NCI-H2196 treated with DMSO at 0.1 percent for 48 hours (cell line): ENCODE measurements around the gene HEYL.

Experiments
- DNase-seq: peaks from one replicate; lab custom pipeline; 2025; ENCODE audit not compliant: unreplicated experiment; lab: John Stamatoyannopoulos, UW

Gene HEYL

GRCh38 chr1:39639305-39640130, at the start of gene HEYL:
Gene HEYL (minus strand): TSS chr1:39639643. CDS start chr1:39639625, 18 bp downstream.
- DNase-seq, result peak; percentile 81

DNA sequence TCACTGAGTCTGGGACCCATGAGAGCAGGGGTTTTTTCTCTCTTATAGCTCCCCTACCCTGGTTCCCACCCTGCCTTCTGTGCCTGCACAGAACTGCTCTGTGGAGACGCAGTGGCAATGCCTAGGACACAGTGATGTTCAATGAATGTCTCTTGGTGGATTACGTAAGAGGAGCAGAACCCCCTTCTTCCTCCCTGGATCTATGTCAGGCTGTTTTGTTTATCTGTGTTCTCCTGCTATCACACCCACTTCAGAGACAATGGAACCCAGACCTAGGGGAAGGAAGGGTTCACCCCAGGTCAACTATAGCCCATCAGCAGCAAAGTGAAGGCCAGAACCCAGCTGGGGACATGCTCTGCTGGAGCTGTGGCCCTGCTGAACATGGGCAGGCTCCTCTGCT, 49.8 kb upstream of the HEYL start:
- no peak for DNase-seq

DNA sequence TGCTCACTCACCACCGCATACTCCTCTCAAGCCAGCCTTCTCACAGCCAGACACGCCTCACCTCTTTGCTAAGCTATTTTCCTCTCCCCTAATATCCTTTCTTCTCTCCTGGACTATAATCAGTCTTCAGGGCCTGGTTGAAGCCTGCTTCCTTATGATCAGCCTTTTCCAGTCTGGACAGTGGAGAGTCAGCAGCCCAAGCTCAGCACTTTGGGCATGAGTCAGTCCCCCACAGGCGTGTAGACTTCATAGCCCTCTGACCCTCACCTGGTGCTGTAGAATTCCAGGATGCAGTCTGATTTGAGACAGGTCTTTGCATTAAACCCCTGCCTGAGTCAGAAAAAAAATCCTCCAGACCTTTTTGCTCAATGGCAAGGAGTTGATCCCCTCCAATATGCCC, 49.3 kb upstream of the HEYL start:
- no peak for DNase-seq

DNA sequence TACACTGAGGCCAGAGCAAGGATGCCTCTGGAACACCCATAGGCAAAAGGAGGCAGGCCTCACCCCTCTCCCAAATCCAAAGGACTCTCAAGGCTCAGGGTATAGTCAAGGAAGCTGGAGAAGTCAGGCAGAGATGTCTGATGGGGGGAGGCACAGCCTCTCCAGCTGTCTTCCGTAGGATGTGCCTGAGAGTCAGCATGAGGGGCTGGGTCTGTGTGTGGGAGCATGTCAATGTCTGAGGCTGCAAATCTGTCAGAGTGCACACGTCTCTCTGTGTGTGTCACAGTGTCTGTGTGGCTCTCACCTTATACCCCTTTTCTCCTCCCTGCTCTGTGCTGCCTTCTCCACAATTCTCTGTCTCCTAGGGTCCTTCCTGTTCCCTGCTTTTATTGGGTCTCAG, 47.8 kb upstream of the HEYL start:
- no peak for DNase-seq

DNA sequence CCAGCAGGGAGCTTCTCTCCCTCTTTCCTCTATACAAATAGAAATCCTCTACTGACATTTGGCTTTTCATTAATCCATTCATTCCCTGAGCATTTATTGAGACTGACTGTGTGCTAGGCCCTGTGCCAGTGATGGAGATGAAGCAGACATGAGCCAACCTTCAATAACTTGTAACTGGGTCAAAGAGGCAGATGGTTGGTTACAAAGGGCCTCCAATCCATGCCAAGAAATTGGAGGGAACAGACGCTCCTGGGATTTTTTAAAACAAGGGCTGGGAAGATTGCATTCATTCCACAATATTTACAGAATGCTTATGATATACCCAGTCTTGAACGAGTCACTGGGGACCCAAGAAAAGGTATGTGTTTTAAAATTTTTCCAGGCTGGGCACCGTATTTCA, 45.6 kb upstream of the HEYL start:
- DNase-seq, result no peak

DNA sequence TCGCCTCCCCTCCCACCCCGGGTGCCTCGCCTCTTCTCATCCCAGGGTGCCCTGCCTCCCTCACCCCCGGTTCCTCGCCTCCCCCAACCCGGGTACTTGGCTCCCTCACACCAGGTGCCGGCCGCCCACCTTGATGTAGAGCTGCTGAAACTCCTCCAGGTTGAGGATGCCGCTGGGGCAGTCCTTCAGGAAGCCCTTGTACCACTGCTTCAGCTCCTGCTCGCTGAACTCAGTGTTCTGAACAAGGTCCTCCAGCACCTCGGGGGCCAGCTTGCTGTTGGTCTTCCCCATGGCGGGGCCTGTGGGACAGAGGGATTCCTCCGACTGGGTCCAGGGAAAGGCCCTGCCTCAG, 44.8 kb upstream of the HEYL start:
- no peak for DNase-seq

GRCh38 chr1:39683591-39684312, 44.3 kb upstream of the HEYL start:
- no peak for DNase-seq

DNA sequence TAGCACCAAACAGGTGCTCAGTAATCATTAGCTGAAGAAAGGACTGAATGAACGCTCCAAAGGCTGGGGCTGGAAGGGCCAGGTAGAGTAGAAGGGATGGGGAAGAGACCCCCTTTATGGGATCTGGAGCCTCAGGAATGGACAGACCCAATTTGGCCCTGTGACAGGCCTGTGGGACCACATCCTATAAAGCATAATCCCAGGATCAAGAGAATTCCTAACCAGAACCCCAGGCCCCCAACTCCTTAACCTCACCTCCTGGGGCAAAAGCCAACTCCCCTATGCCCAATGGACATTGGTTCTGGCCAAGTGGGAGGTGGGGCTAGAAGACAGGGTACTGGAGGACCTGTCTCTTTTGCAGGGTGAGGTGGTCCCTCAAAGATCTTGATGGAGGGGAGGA, 42.6 kb upstream of the HEYL start:
- DNase-seq, result no peak

- no peak for DNase-seq
Measured at GRCh38 chr1:39681294-39681693, 41.9 kb upstream of the HEYL start.

DNA sequence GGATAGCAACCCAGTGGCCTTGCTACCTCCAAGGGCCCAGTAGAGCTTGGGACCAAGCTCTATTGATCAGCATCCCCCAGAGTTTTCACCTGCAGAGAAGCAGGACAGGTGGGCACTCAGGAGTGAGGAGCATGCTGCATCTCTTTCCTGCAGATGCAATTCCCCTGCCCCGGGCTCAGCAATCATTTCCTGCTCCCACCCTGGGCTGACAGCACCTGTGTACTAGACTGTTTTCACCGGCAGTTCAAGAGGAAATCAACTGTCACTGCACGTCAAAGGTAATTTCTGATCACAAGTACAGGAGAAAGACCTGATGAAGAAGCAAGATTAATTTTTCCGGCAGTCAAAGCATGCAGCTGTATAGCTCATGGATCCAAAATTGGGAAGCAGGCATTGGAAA, 41.3 kb upstream of the HEYL start:
- DNase-seq, result no peak

- no peak for DNase-seq
Measured at GRCh38 chr1:39679821-39680220, 40.4 kb upstream of the HEYL start.

GRCh38 chr1:39678889-39679288, 39.4 kb upstream of the HEYL start:
- no peak for DNase-seq

DNA sequence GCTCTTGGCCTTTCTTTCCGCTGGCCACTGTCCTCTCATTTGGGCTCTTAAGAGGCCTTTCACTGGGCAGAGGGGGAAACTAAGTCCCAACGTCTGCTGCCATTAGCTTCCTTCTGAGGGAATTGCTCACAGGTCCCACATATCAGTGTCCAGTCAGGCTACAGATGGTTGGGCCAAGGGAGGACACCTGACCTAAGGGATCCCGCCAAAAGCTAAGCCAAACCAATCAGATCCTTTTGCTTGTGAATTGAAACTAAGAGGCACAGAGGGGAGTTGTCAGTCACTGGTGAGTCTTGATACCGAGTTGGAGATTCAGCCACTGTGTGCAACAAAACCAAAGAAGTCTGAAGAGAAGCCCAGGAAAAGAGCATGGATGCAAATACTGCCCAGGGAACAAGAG, 38.2 kb upstream of the HEYL start:
- DNase-seq, result no peak

GRCh38 chr1:39676948-39677548, 37.6 kb upstream of the HEYL start:
- DNase-seq, result no peak

- no peak for DNase-seq
Measured at GRCh38 chr1:39675220-39675619, 35.8 kb upstream of the HEYL start.

GRCh38 chr1:39673215-39673614, 33.8 kb upstream of the HEYL start:
- no peak for DNase-seq

GRCh38 chr1:39672551-39672947, 33.1 kb upstream of the HEYL start:
- DNase-seq, result no peak

GRCh38 chr1:39671793-39672550, 32.5 kb upstream of the HEYL start, which contains the start of gene NT5C1A:
Gene NT5C1A (minus strand): TSS chr1:39672107. CDS start chr1:39672038, 69 bp downstream.
- no peak for DNase-seq

DNA sequence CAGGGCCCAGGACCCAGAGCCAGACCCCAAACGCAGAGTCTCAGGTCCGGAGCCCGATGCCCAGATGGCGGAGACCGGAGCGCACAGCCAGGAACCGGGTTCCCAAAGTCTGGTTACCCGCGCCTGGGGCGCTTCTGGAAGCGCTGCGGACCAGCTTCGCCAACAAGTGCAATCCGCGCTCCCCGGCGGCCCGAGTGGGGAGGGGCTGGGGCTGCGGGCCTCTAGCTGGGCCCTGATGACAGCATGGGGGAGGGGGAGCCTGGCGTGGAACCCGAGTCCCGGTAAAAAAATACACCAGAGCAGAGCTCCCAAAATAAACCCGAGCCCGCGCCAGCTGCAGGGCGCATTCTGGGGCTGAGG, 32.0 kb upstream of the HEYL start:
- DNase-seq, result no peak

- DNase-seq, result no peak
Measured at GRCh38 chr1:39670689-39671088, 31.2 kb upstream of the HEYL start.

DNA sequence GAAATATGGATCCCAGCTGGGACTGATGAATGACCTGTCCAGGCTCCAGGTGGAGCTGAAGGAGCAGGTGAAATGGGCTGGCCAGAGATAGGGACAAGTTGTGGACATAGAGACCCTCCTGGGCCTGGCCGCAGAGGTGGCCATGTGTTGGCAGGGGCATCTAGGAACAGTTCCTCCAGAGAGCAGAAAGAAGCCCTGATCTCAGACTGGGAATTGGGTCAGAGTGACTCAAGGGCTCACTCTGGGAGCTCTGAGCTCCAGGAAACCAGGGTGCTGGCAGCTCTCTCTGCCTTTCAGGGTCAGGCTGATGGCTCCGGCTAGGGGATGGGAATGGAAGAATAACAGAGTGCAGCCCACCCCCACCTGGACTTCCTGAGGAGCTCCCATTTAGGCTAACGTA, 29.5 kb upstream of the HEYL start:
- no peak for DNase-seq
